Activated naive CD4-positive, alpha-beta T cell treated with anti-CD3 and anti-CD28 coated beads, Interleukin-2, amount 50 U/mL, for 24 hours (primary cell): Measurements from ENCODE around the gene SLC35F3.

ENCODE experiments used
- H3K27ac Mint-ChIP-seq: one replicate; pipeline ENCODE4 v1.8.0; 2021; ENCODE audit warnings: mild to moderate bottlenecking, mixed read lengths
- H3K27me3 Mint-ChIP-seq: one replicate; pipeline ENCODE4 v1.8.0; 2021; ENCODE audit warnings: mixed read lengths
- H3K36me3 Mint-ChIP-seq: one replicate; pipeline ENCODE4 v1.8.0; 2021; ENCODE audit warnings: mixed read lengths
- H3K4me1 Mint-ChIP-seq: one replicate; pipeline ENCODE4 v1.8.0; 2021; ENCODE audit warnings: mixed read lengths
- H3K4me3 Mint-ChIP-seq: one replicate; pipeline ENCODE4 v1.8.0; 2021; ENCODE audit warnings: mild to moderate bottlenecking, mixed read lengths
- H3K9me3 Mint-ChIP-seq: one replicate; pipeline ENCODE4 v1.8.0; 2021; ENCODE audit warnings: mixed read lengths

Gene SLC35F3

DNA sequence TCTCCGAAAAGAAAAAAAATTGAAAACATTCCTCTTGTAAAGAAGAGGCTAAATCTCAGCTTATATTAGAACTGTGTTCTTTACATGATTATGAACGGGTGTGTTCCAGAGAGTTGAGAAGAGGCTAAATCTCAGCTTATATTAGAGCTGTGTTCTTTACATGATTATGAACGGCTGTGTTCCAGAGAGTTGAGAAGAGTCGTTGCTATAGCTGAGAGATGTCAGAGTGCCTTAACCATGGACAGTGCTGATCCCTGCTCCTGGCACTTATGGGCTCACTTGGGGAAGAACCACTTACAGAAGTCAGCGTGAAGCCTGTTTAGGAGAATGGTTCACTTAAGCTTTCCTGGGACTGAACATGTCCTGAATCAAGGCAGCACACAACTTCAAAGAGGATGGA lies 35.0 kb downstream of the SLC35F3 start:
- H3K4me3 Mint-ChIP-seq, result no peak overlapping the region
- H3K27me3 Mint-ChIP-seq, result peaks cover 10% of the 10 kb centered on the region
- no peaks in the 10 kb centered on the region for H3K9me3 Mint-ChIP-seq
- H3K36me3 Mint-ChIP-seq, result no peaks in the 10 kb centered on the region
- H3K4me1 Mint-ChIP-seq, result no peaks in the 10 kb centered on the region
- no peak overlapping the region for H3K27ac Mint-ChIP-seq

DNA sequence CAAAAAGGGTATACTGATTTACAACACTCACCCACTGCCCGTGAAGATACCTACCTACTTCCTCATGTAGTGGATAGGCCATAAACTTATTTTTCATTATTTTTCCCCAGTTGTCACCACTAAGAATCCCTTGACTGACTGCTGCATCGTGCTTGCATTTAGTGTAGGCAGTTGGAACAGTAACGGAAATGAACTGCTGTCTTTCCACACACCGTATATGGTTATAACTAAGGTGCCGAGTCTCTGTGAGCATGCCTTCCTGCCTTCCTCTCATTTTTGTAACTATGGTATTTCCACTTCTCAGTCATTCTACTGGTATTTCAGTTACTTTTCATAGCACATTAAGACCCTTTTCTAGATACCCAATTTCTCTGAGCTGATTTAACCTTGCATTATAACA lies 36.4 kb downstream of the SLC35F3 start:
- Mint-ChIP-seq H3K4me3 (no peak overlapping the region), H3K4me1 (no peaks in the 10 kb centered on the region), H3K36me3 (no peaks in the 10 kb centered on the region), H3K27ac (no peak overlapping the region), H3K9me3 (no peaks in the 10 kb centered on the region), H3K27me3 (peaks cover 10% of the 10 kb centered on the region)

DNA sequence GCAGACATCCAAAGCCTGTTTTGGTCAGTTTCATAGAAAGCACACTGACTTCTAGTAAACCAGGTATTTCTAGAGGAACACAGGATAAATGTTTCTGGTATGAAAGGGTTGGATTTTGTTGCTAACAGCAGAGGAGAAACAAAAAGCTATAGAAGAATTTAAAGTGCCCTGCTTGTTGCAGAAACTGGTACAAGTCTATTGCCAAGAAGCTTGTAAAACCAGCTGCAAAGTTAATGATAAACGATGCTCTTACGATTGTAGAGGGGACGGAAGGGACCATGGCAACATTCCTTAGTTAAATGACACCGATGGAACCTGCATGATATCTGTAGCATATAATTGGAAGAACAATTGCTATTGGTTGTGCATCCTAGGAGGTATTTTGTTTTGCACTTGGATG lies 40.1 kb downstream of the SLC35F3 start:
- Mint-ChIP-seq H3K4me1 (no peaks in the 10 kb centered on the region), H3K9me3 (no peaks in the 10 kb centered on the region), H3K4me3 (no peak overlapping the region), H3K36me3 (no peaks in the 10 kb centered on the region), H3K27me3 (peaks cover 4% of the 10 kb centered on the region), H3K27ac (no peak overlapping the region)

DNA sequence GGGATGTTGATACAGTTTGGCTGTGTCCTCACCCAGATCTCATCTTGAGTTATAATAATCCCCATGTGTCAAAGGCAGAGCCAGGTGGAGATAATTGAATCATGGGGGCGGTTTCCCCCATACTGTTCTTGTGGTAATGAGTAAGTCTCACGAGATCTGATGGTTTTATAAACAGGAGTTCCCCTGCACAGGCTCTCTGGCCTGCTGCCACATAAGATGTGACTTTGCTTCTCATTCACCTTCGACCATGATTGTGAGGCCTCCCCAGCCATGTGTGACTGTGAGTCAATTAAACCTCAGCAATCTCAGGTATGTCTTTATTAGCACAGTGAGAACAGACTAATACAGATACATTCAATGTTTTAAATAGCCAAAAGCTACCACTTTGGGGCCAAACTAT lies 41.1 kb downstream of the SLC35F3 start:
- Mint-ChIP-seq H3K4me3 (no peak overlapping the region), H3K36me3 (no peaks in the 10 kb centered on the region), H3K9me3 (peaks cover under 1% of the 10 kb centered on the region), H3K27me3 (peaks cover 4% of the 10 kb centered on the region), H3K4me1 (no peaks in the 10 kb centered on the region), H3K27ac (no peak overlapping the region)

DNA sequence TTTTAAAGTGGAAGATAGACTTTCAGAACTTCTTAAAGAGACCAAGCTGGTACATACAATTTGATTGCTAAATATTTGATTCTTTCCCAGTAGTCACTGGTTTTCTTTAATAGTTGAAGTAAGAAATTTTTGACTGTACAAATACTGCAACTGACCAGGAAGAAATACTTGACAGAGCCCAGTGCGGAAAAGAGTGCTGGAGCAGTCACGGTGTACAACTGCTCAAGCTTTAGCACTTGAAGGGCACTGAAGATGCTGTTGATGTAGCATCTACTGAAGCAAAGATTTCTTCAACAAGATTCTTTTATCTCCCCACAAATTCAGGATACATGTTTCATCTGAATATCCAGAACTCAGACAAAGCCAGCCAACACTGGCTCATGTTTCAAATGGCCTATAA lies 41.5 kb downstream of the SLC35F3 start:
- H3K9me3 Mint-ChIP-seq, result peaks cover 4% of the 10 kb centered on the region
- no peaks in the 10 kb centered on the region for H3K36me3 Mint-ChIP-seq
- H3K27me3 Mint-ChIP-seq, result peaks cover 4% of the 10 kb centered on the region
- no peak overlapping the region for H3K4me3 Mint-ChIP-seq
- no peak overlapping the region for H3K27ac Mint-ChIP-seq
- no peaks in the 10 kb centered on the region for H3K4me1 Mint-ChIP-seq

DNA sequence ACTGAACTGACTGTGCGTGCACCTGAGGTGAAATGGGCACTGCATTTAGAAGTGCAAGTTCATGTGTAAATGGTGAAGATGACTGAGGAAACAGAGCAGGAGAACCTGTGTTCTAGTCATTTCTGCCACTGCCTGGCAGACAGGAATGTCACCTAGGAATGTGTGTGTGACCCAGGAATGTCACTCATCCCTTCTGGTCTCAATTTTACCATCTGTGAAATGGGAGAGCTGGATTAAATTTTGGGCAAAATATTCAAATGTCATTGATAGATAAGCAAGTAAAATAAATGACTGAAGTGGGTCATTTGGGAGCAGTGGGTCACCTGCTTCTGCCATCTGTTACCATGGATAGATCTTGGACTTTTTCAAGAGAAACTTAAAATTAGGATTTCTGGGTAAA lies 42.2 kb downstream of the SLC35F3 start:
- no peaks in the 10 kb centered on the region for H3K36me3 Mint-ChIP-seq
- H3K9me3 Mint-ChIP-seq, result peaks cover 9% of the 10 kb centered on the region
- H3K4me1 Mint-ChIP-seq, result no peaks in the 10 kb centered on the region
- H3K27ac Mint-ChIP-seq, result no peak overlapping the region
- H3K4me3 Mint-ChIP-seq, result no peak overlapping the region
- peaks cover 3% of the 10 kb centered on the region for H3K27me3 Mint-ChIP-seq

DNA sequence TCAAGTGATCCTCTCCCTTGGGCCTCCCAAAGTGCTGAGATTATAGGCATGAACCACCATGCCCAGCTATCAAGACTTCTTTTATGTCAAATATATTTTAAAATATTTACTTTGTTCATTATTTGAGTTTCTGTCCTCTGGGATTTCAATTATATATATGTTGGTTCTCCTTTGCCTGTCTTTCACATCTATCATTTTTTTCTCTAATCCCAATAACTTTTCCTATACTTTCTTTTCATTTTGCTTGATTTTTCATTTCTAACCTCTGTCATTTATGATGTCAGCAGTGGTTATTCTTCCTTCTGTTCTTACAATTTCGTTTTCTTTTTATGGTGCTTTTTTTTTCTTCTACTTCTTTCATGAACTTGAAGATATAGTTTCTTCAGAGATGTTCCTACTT lies 47.3 kb downstream of the SLC35F3 start:
- Mint-ChIP-seq H3K36me3 (peaks cover 2% of the 10 kb centered on the region), H3K9me3 (peaks cover 26% of the 10 kb centered on the region), H3K27ac (no peak overlapping the region), H3K4me1 (no peaks in the 10 kb centered on the region), H3K4me3 (no peak overlapping the region), H3K27me3 (peaks cover 6% of the 10 kb centered on the region)

DNA sequence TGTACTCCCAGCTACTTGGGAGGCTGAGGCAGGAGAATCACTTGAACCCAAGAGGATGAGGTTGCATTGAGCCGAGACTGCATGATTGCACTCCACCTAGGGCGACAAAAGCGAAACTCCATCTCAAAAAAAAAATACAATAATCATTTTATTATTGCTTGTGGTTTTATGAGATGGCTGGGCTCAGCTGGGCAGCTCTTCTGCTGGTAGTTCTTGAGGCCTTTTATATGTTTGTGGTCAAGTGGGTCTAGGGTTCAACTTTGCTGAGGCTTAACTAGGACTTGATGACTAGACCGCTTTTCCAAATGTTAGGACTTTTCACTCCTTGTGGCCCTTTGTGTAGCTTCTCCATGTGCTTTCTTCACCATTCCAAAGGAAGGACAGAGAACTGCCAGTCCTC lies 53.2 kb downstream of the SLC35F3 start:
- peaks cover 7% of the 10 kb centered on the region for H3K27me3 Mint-ChIP-seq
- H3K9me3 Mint-ChIP-seq, result peaks cover 11% of the 10 kb centered on the region
- H3K27ac Mint-ChIP-seq, result no peak overlapping the region
- H3K4me1 Mint-ChIP-seq, result no peaks in the 10 kb centered on the region
- H3K36me3 Mint-ChIP-seq, result no peaks in the 10 kb centered on the region
- H3K4me3 Mint-ChIP-seq, result no peak overlapping the region

DNA sequence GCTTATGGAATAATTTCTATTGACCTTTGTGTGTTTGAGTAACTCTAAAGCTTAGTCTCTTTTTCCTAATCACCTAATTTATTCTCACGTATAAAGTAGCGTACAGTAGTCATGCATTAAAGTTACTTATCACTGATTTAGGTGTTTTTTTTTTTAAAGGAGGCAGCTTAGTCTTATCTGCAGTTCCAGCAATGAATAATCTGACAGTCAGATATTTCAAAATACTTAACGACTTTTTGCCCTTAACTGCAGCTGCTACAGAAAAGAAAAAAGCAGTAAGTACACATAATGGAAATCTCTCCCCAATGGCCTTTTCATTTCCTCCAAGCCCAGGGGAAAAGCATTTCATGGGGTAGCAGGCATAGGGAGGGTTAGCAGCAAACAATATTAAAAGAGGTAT lies 54.6 kb downstream of the SLC35F3 start:
- H3K27ac Mint-ChIP-seq, result no peak overlapping the region
- H3K4me3 Mint-ChIP-seq, result no peak overlapping the region
- peaks cover 5% of the 10 kb centered on the region for H3K27me3 Mint-ChIP-seq
- no peaks in the 10 kb centered on the region for H3K9me3 Mint-ChIP-seq
- no peaks in the 10 kb centered on the region for H3K4me1 Mint-ChIP-seq
- H3K36me3 Mint-ChIP-seq, result no peaks in the 10 kb centered on the region

DNA sequence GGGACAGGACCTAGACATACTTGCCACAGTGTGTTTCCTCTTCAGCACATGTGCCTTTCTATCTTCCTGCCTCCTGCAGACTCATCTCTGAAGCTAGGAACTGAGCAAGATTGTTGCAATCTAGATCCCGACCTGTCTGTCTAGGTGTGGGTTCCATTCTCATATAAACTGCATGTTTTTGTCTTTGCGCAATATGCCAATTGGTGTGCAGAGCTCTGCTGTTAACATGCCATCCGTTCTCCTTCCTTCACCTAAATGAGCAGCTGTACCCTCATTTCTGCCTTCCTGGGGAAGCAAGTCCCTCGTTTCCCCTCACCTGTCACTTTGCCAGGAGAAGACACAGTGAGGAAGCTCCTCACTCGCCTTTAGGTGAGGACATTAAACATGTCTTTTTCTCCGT lies 55.5 kb downstream of the SLC35F3 start:
- no peak overlapping the region for H3K27ac Mint-ChIP-seq
- no peaks in the 10 kb centered on the region for H3K4me1 Mint-ChIP-seq
- H3K36me3 Mint-ChIP-seq, result no peaks in the 10 kb centered on the region
- H3K9me3 Mint-ChIP-seq, result no peaks in the 10 kb centered on the region
- H3K4me3 Mint-ChIP-seq, result no peak overlapping the region
- peaks cover 7% of the 10 kb centered on the region for H3K27me3 Mint-ChIP-seq

DNA sequence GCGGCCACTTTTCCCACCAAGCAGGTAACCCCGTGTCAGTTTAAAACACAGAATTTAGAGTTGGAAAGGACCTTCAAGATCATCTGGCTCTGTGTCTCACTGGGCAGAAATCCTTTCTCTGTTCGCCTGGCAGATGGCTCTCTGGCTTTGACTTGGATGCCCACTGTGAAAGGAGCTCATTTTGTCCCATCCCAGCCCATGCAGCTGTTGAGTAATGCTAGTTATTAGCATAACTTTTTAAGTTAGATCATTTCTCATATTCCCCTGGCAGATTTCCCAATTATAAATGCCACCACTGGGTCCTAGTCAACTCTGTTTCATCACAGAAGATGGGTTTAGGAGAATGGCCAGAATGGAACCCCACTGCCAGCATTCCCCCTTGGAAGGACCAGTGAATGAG lies 55.9 kb downstream of the SLC35F3 start:
- Mint-ChIP-seq H3K4me1 (no peaks in the 10 kb centered on the region), H3K9me3 (no peaks in the 10 kb centered on the region), H3K4me3 (no peak overlapping the region), H3K36me3 (no peaks in the 10 kb centered on the region), H3K27ac (no peak overlapping the region), H3K27me3 (peaks cover 7% of the 10 kb centered on the region)

DNA sequence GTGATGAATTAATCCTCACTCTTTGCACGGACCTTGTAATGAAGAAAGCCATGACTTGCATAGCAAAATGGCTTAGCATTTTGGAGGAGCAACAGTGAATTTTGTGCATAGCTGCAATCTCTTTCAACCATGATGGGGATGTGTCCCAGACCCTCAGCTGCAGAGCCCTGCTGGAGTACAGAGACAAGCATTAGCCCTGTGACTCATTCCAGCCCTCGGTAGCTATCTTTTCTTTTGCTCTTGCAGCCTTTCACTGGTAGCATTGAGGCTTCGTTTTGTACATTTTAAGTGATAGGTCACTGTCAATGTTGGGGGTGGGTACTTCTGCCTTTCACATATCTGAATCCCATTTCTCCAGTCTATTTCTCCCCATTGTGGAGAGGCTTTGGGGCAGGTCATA lies 58.4 kb downstream of the SLC35F3 start:
- no peaks in the 10 kb centered on the region for H3K36me3 Mint-ChIP-seq
- H3K27me3 Mint-ChIP-seq, result peaks cover 7% of the 10 kb centered on the region
- H3K4me1 Mint-ChIP-seq, result no peaks in the 10 kb centered on the region
- H3K4me3 Mint-ChIP-seq, result no peak overlapping the region
- H3K9me3 Mint-ChIP-seq, result no peaks in the 10 kb centered on the region
- H3K27ac Mint-ChIP-seq, result no peak overlapping the region

DNA sequence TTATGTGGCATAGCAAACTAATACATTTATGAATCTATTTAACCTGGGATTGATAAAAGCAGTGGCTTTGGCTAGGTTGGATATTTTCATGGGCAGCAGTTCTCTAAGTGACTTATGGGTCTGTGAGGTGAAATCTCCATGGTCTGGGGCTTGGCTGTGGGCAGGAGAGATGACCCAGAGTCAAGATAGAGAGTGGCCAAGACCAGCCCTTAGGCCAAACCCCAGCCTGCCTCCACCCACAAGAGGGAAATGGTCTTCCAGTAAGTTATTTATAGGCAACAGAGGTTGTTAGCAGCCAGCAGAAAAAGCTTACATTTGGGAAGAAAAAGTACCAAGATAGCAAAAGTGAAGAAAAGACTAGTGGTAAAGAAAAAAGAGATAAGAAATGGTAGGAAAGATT lies 61.4 kb downstream of the SLC35F3 start:
- Mint-ChIP-seq H3K4me1 (no peaks in the 10 kb centered on the region), H3K9me3 (no peaks in the 10 kb centered on the region), H3K4me3 (no peak overlapping the region)

DNA sequence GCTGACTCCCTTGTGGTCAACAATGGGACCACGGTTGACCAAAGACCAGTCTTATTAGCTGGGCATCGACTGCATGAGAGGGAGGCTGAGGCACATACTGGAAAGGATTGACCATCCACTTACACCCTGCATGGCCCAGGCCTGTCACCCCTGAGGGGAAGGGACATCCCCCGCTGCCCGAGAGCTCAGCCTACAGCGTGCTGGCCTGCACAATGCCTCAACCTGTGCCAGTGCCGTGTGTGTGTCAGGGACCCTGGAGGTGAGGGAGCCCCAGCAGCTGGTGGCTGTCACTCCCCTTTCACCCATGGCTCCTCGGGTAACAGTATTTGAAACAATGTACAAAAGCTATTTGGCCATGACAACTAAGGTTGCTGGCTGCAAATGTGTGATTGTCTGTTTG lies 67.3 kb downstream of the SLC35F3 start:
- Mint-ChIP-seq H3K27me3 (peaks cover 4% of the 10 kb centered on the region), H3K4me3 (no peak overlapping the region), H3K9me3 (no peaks in the 10 kb centered on the region), H3K36me3 (no peaks in the 10 kb centered on the region), H3K27ac (no peak overlapping the region), H3K4me1 (no peaks in the 10 kb centered on the region)

More for the DNA sequence above, 61.4 kb downstream of the SLC35F3 start:
- Mint-ChIP-seq H3K27ac (no peak overlapping the region), H3K36me3 (no peaks in the 10 kb centered on the region), H3K27me3 (peaks cover 8% of the 10 kb centered on the region)

DNA sequence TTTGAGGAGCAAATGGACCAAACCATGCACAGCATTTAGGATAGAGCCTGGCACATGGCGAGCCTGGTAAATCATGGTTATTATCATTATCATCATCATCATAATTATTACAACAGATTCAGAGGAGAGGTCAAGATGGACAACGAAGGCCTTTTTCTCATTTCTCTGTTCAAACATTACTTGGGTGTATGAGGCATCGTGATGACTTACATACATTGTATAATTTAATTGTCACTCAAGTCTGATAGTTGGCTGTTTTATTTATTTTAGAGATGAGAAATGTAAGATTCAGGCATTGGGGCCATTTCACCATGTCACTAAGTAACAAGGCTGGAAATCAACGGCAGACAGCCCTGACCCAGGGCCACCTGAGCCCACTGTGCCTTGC lies 68.1 kb downstream of the SLC35F3 start:
- H3K4me1 Mint-ChIP-seq, result no peaks in the 10 kb centered on the region
- no peak overlapping the region for H3K27ac Mint-ChIP-seq
- H3K27me3 Mint-ChIP-seq, result peaks cover 5% of the 10 kb centered on the region
- no peak overlapping the region for H3K4me3 Mint-ChIP-seq
- no peaks in the 10 kb centered on the region for H3K9me3 Mint-ChIP-seq
- no peaks in the 10 kb centered on the region for H3K36me3 Mint-ChIP-seq

DNA sequence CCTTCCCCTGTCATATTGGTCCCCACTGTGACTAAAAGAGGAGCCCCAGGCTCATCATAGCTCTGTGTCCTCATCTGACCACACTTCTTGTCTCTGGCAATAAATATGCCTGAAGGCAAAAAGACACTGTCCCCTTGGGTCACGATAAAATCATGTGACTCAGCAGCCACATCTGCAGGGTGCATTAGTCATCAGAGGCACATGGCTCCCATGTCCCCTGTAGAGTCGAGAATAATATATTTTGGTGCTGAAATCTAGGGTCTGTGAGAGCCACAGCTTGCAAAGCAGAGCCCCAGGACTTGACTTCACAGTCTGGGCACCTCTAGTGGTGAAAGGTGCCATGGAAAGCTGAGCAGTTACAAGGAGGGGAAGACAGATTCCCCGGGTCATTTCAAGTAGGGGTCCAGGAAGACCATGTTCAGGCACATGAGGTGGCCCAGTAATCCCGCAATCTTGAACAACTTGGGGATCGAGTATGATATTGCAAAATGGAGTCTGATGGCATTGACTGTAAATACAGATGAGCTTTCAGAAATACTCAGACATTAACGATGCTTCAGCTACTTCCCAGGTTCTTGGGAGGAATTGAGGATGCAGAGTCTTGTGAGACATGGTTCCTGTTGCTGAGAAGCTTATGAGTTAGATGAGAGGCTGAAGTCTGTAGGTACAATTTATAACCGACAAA lies 68.6 kb downstream of the SLC35F3 start:
- no peak overlapping the region for H3K4me3 Mint-ChIP-seq
- H3K27ac Mint-ChIP-seq, result no peak overlapping the region
- no peaks in the 10 kb centered on the region for H3K9me3 Mint-ChIP-seq
- H3K27me3 Mint-ChIP-seq, result peaks cover 5% of the 10 kb centered on the region
- no peaks in the 10 kb centered on the region for H3K36me3 Mint-ChIP-seq
- H3K4me1 Mint-ChIP-seq, result no peaks in the 10 kb centered on the region

DNA sequence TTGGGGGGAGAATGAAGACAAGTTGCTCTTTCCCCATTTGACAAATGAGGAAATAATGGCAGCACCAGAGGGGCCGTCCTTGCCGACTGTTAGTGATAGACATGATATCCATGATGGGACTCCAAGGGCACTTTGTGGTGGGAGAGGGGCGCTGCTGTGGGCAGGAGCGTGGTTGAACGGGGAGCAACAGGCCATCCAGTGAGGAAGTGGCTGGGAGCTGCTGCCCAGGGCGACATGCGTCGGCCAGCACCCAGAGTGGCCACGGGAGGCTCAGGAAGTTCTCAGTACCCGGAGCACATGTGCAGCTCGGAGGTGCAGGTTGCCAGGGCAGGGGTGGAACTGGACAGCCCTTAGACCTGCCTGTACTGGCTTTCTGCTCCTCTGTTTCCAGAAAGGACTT lies 71.0 kb downstream of the SLC35F3 start:
- H3K4me3 Mint-ChIP-seq, result no peak overlapping the region
- H3K27me3 Mint-ChIP-seq, result peaks cover 4% of the 10 kb centered on the region
- H3K9me3 Mint-ChIP-seq, result no peaks in the 10 kb centered on the region

More for the DNA sequence above, 71.0 kb downstream of the SLC35F3 start:
- Mint-ChIP-seq H3K36me3 (no peaks in the 10 kb centered on the region), H3K4me1 (no peaks in the 10 kb centered on the region), H3K27ac (no peak overlapping the region)
